NT2/D1 (cell line): ENCODE measurements around the gene SDS.

Experiments
- SUZ12 ChIP-seq: IDR thresholded peaks from 2 replicates; pipeline ENCODE4 v1.6.1; 2011; ENCODE audit not compliant: insufficient read length, insufficient read depth; ENCODE audit errors: extremely low read depth
- YY1 ChIP-seq: IDR thresholded peaks from 2 replicates; pipeline ENCODE4 v1.6.1; 2011; ENCODE audit not compliant: insufficient read length, insufficient read depth

GRCh38 chr12:113418213-113418879 is 14.7 kb upstream of the SDS start:
- no peak for TF ChIP-seq YY1
- no peak for TF ChIP-seq SUZ12
